OCI-LY1 (cell line): ENCODE measurements around the gene TP53AIP1.

Experiments used
- H2AFZ ChIP-seq: fragments of 200-600 bp; sonication (generic), shearing (Covaris generic); 2 replicates; pipeline ENCODE4 v1.6.0; 2014; ENCODE audit warnings: antibody characterized with exemption, mild to moderate bottlenecking, low read length
- H3F3A ChIP-seq: fragments of 200-600 bp; sonication (generic), shearing (Covaris generic); 2 replicates; pipeline ENCODE4 v1.6.0; 2014; ENCODE audit warnings: mild to moderate bottlenecking, antibody characterized with exemption, low read length, moderate library complexity; ENCODE audit not compliant: insufficient read depth
- H3K27ac ChIP-seq: fragments of 200-600 bp; sonication (generic); 2 replicates; pipeline ENCODE4 v1.5.1; 2014; ENCODE audit warnings: low read length, mixed run types, mild to moderate bottlenecking, low read depth; ENCODE audit not compliant: poor library complexity, severe bottlenecking
- H3K27me3 ChIP-seq: fragments of 200-600 bp; sonication (generic); 2 replicates; pipeline ENCODE4 v1.6.0; 2014; ENCODE audit warnings: antibody characterized with exemption, mild to moderate bottlenecking, low read length, moderate library complexity; ENCODE audit not compliant: insufficient read depth
- H3K36me3 ChIP-seq: fragments of 200-600 bp; sonication (generic); 2 replicates; pipeline ENCODE4 v1.6.1; 2014; ENCODE audit warnings: mild to moderate bottlenecking, antibody characterized with exemption, low read length, moderate library complexity, mixed read lengths; ENCODE audit not compliant: insufficient read depth
- H3K4me1 ChIP-seq: fragments of 200-600 bp; sonication (generic); 2 replicates; pipeline ENCODE4 v1.5.1; 2014; ENCODE audit warnings: mild to moderate bottlenecking, low read length, moderate library complexity; ENCODE audit not compliant: insufficient read depth, severe bottlenecking
- H3K4me2 ChIP-seq: fragments of 200-600 bp; sonication (generic), shearing (Covaris generic); 2 replicates; pipeline ENCODE4 v1.6.1; 2014; ENCODE audit warnings: low read length
- H3K4me3 ChIP-seq: fragments of 200-600 bp; sonication (generic); 2 replicates; pipeline ENCODE4 v1.5.1; 2014; ENCODE audit warnings: low read length, low read depth, mild to moderate bottlenecking, mixed read lengths; ENCODE audit not compliant: poor library complexity, severe bottlenecking
- H3K79me2 ChIP-seq: fragments of 200-600 bp; shearing (Covaris generic); 2 replicates; pipeline ENCODE4 v1.6.1; 2016; ENCODE audit warnings: mixed run types, low read length, mixed read lengths; ENCODE audit not compliant: insufficient read depth
- H3K9ac ChIP-seq: fragments of 200-600 bp; sonication (generic), shearing (Covaris generic); 2 replicates; pipeline ENCODE4 v1.6.1; 2014; ENCODE audit warnings: mild to moderate bottlenecking, low read length, mixed read lengths
- H3K9me2 ChIP-seq: fragments of 200-600 bp; sonication (generic), shearing (Covaris generic); 2 replicates; pipeline ENCODE4 v1.6.1; 2014; ENCODE audit warnings: low read depth, mild to moderate bottlenecking, low read length, mixed read lengths
- H3K9me3 ChIP-seq: fragments of 200-600 bp; shearing (Covaris generic); 2 replicates; pipeline ENCODE4 v1.6.1; 2014; ENCODE audit warnings: low read length, mixed read lengths
- H4K20me1 ChIP-seq: fragments of 200-600 bp; sonication (generic), shearing (Covaris generic); 2 replicates; pipeline ENCODE4 v1.6.0; 2016; ENCODE audit warnings: mild to moderate bottlenecking, low read length; ENCODE audit not compliant: insufficient read depth
- EZH2 ChIP-seq: fragments of 200-600 bp; sonication (generic), shearing (Covaris generic); IDR thresholded peaks from 2 replicates; pipeline ENCODE4 v1.8.0; 2017; ENCODE audit warnings: borderline replicate concordance, mixed run types, mild to moderate bottlenecking, antibody characterized with exemption, low read length, moderate library complexity, mixed read lengths
- TF ChIP-seq, protein P1 (sequence below): fragments of 200-600 bp; sonication (generic), shearing (Covaris generic); IDR thresholded peaks from 2 replicates; pipeline ENCODE4 v1.5.1; 2017; ENCODE audit warnings: mild to moderate bottlenecking, antibody characterized with exemption, low read length, moderate library complexity, mixed read lengths

The TP53AIP1 gene

DNA sequence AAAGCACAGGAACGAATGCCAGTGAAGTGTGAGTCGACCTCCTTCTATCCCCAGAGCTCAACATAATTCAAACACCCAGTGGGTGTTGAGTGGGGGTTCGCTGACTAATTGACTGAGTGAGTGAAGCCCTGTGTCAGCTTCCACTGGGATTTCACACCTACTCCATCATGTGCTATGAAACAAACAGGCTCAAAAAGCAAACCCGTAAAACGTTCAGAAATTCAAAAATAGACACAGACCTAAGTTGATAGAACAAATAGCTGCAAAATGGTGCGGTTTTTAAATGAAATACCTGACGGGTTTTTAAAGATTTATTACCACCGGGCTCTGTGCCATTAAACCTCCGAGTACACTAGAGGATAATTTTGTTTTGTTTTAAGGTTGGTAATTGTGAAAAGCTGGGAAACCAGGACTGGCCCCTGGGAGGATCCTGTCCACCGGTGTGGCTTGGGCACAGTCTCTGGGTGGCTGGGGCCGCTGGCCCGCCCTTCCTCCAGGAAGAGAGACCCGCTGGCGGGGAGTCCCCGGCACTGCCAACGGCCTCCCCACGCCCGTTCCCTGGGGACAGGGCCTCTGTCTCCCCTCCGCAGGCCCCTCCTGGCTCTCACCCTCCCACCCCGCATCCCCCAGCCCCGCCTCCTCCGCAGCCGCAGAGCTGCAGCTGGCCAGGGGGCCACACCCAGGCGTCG lies 37.9 kb downstream of the TP53AIP1 start:
- H3K9ac ChIP-seq = no peak overlapping the region
- H3F3A ChIP-seq = no peaks in the 10 kb centered on the region
- no peaks in the 10 kb centered on the region for H3K36me3 ChIP-seq
- no peaks in the 10 kb centered on the region for H3K9me2 ChIP-seq
- H3K27ac ChIP-seq = no peak overlapping the region
- no peaks in the 10 kb centered on the region for H3K79me2 ChIP-seq
- peak overlapping the region; percentile 50 for H3K4me3 ChIP-seq
- no peaks in the 10 kb centered on the region for H3K4me1 ChIP-seq
- H3K4me2 ChIP-seq = peak overlapping the region; percentile 65; the same call in 1 of the 2 replicates
- no peak overlapping the region for H2AFZ ChIP-seq
- no peaks in the 10 kb centered on the region for H4K20me1 ChIP-seq
- H3K27me3 ChIP-seq = 0 out of 2 replicates have a peak, but pooled peaks cover 3% of the 10 kb centered on the region
- H3K9me3 ChIP-seq = no peaks in the 10 kb centered on the region
- TF ChIP-seq EZH2 = no peak
- TF ChIP-seq, protein P1, sequence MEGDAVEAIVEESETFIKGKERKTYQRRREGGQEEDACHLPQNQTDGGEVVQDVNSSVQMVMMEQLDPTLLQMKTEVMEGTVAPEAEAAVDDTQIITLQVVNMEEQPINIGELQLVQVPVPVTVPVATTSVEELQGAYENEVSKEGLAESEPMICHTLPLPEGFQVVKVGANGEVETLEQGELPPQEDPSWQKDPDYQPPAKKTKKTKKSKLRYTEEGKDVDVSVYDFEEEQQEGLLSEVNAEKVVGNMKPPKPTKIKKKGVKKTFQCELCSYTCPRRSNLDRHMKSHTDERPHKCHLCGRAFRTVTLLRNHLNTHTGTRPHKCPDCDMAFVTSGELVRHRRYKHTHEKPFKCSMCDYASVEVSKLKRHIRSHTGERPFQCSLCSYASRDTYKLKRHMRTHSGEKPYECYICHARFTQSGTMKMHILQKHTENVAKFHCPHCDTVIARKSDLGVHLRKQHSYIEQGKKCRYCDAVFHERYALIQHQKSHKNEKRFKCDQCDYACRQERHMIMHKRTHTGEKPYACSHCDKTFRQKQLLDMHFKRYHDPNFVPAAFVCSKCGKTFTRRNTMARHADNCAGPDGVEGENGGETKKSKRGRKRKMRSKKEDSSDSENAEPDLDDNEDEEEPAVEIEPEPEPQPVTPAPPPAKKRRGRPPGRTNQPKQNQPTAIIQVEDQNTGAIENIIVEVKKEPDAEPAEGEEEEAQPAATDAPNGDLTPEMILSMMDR = no peak

DNA sequence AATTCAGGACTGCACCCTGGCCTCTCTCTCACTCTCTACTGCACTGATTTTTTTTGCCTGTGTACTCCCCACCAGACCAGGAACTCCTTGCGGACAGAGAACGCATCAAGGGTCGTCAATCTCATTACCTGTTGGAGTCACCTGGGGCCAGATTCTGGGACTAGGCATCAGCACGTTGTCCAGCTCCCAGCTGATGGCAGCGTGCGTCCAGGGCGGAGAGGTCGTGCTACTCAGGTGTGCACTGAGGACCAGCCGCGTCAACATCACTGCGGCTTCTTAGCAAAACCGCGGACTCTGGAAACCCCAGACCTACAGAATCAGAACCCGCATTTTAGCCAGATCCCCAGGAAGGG lies 38.4 kb downstream of the TP53AIP1 start:
- Histone ChIP-seq H3K4me1 (no peaks in the 10 kb centered on the region), H3K9me2 (no peaks in the 10 kb centered on the region), H2AFZ (no peak overlapping the region), H3K9me3 (no peaks in the 10 kb centered on the region), H3K4me2 (no peak overlapping the region), H3F3A (no peaks in the 10 kb centered on the region), H3K27me3 (0 out of 2 replicates have a peak, but pooled peaks cover 3% of the 10 kb centered on the region), H3K4me3 (no peak overlapping the region), H3K9ac (no peak overlapping the region), H3K27ac (no peak overlapping the region), H3K36me3 (no peaks in the 10 kb centered on the region), H3K79me2 (no peaks in the 10 kb centered on the region), H4K20me1 (no peaks in the 10 kb centered on the region)
- TF ChIP-seq, protein P1 = no peak
- TF ChIP-seq EZH2 = no peak

DNA sequence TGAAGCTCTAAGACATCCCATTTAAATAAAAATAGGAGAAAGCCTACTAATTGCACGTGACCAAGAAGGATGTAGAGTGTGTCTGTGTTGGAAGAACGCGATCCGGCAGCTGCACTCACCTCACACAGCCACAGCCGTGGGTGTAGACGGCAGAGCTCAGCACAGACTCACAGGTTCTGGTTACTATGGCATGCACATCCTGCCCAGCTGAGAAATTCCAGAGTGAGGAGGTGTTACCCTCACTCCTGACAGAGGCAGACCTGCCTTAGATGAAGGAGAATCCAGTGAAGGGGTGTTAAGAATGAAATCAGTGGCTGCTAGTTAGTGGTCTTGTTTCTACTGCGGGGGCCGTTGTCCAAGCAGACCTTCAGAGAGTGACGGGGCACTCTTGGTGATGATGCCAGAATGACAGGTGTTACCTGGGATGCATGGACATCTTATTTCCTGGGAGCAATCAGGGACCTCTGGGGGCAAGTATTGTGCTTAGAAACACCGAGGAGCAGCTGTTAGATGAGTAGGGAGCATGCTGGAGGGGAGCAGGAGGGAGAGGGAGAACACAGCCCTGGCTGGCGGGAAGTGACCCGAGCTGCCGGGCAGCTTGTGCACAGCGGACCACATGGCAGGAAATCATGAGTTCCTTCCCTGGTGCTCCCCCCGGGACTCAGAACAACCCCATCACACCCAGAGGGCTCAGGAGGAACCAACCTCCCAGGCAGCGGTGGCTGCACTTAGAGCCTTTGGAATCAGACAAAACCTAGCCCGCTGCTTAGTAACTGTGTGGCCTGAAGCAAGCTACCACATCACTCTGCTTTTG lies 39.2 kb downstream of the TP53AIP1 start:
- Histone ChIP-seq H3K27me3 (0 out of 2 replicates have a peak, but pooled peaks cover 3% of the 10 kb centered on the region), H2AFZ (no peak overlapping the region), H3K9me3 (no peaks in the 10 kb centered on the region), H3K4me3 (no peak overlapping the region), H3K4me1 (no peaks in the 10 kb centered on the region), H3K79me2 (no peaks in the 10 kb centered on the region), H3K4me2 (no peak overlapping the region), H3K9me2 (no peaks in the 10 kb centered on the region), H4K20me1 (no peaks in the 10 kb centered on the region), H3K36me3 (no peaks in the 10 kb centered on the region), H3K9ac (no peak overlapping the region), H3F3A (no peaks in the 10 kb centered on the region), H3K27ac (no peak overlapping the region)
- no peak for TF ChIP-seq EZH2
